ENCODE measurements around the gene CDHR3.
"Not testable (repeated sequence)": the region's sequence is repeated elsewhere in the genome, so short reads cannot be mapped to it uniquely, and the experiment has no call there.

CDHR3 gene

GRCh38 chr7:105955651-105956466 is 7.2 kb upstream of the CDHR3 start:
- not testable (repeated sequence) for H3K4me3 ChIP-seq (ENCODE audit: low read depth, low read length)

- H3K4me3 ChIP-seq (ENCODE audit: low read depth, low read length) = no peak overlapping the region
Measured at GRCh38 chr7:105958012-105958411, 5.1 kb upstream of the CDHR3 start.

- no peak overlapping the region for H3K4me3 ChIP-seq (ENCODE audit: low read depth, low read length)
Measured at GRCh38 chr7:105962353-105962752, 711 bp upstream of the CDHR3 start.

GRCh38 chr7:105971845-105972244 is 8.8 kb downstream of the CDHR3 start:
- H3K4me3 ChIP-seq (ENCODE audit: low read depth, low read length) = no peak overlapping the region

- H3K4me3 ChIP-seq (ENCODE audit: low read depth, low read length) = no peak overlapping the region
Measured at GRCh38 chr7:105972276-105972675, 9.2 kb downstream of the CDHR3 start.

DNA sequence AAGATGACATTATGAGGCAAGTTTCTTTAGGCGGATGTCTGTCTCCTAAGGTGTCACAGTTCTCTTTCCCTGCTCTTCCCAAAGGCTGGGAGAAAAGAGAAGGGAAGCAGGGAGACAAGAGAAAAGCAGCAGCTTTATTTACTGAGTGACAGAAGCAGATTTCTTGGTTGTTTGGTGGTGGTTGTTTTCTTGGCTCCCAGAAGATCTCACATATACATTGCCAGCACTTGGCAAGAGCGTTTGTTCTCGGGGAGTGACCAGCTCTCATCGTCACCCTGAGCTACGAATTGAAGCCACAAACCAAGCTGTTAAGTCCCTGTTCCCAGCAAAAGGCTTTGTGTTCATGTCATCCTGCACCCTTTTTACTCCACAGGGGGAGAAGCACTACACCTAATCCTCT is 11.4 kb downstream of the CDHR3 start:
- H3K4me3 ChIP-seq (ENCODE audit: low read depth, low read length) = no peak overlapping the region

GRCh38 chr7:105975770-105976417 is 12.8 kb downstream of the CDHR3 start:
- H3K4me3 ChIP-seq (ENCODE audit: low read depth, low read length) = no peak overlapping the region

GRCh38 chr7:105976868-105977267 is 13.8 kb downstream of the CDHR3 start:
- H3K4me3 ChIP-seq (ENCODE audit: low read depth, low read length) = no peak overlapping the region

GRCh38 chr7:105978035-105978434 is 15.0 kb downstream of the CDHR3 start:
- H3K4me3 ChIP-seq (ENCODE audit: low read depth, low read length) = no peak overlapping the region

DNA sequence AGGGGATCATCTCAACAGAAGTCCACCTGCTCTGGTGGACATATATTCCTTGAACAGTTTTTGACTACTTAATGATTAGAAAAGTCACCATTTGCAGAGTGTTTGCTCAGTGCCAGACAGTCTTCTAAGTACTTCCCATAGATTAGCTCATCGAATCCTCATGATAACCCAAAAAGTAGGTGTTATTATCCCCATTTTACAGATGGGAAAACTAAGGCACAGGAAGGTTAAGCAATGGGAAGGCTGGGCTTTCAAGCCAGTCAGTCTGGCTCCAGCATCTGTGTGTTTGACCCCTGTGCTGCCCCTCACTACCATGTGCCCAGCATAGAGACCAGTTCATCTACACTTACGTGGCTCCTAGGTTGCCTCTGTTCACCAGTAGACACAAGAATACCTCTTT is 15.9 kb downstream of the CDHR3 start:
- H3K4me3 ChIP-seq (ENCODE audit: low read depth, low read length) = no peak overlapping the region

DNA sequence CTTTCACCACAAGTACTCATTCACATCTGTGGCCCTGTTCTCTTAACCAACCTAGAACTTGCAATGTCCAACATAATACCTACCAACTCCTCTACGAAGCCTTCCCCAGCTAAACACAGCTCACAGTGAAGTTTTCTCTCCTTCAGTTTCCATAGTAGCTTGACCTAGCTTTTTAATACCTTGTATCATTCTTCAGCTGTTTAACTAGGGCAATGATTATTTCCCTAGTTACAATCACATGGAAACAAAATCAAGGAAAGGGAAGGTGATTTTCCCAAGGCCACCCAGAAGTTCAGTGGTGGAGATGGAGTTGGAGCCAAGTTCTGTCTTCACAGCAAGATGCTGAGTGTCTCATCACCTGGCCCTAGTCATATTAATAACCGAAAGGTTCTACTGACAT is 16.3 kb downstream of the CDHR3 start:
- no peak overlapping the region for H3K4me3 ChIP-seq (ENCODE audit: low read depth, low read length)

DNA sequence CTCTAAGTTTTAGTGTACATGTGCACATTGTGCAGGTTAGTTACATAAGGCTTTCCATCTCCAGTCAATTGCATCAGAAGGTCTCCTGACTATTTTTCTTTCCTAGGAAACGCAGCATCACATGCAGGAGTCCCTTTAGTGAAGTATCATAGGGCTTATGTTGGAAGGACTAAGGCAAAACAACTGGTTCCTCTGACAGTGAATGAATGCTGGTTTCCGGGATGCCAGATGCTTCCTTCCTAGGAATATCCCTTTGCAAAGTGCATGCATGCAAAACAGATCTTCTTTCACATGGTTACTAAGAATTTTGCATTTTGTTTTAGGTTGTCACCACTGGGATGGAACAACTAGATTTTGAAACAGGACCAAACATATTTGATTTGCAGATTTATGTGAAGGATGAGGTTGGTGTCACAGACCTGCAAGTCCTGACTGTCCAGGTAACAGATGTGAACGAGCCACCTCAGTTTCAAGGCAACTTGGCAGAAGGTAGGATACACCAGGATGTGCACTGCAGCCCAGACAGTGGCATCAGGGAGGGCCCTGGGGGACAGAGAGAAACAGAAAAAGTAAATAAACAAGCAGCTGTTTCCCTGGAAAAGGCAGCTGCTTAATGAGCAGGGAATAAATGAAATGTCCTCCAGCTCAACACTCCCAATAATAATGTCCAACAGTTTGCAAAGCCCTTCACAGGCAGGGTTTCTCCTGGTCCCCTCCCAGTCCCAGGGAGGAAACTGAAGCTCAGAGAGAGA is 17.8 kb downstream of the CDHR3 start:
- no peak overlapping the region for H3K4me3 ChIP-seq (ENCODE audit: low read depth, low read length)

GRCh38 chr7:105982388-105982787 is 19.3 kb downstream of the CDHR3 start:
- no peak overlapping the region for H3K4me3 ChIP-seq (ENCODE audit: low read depth, low read length)

DNA sequence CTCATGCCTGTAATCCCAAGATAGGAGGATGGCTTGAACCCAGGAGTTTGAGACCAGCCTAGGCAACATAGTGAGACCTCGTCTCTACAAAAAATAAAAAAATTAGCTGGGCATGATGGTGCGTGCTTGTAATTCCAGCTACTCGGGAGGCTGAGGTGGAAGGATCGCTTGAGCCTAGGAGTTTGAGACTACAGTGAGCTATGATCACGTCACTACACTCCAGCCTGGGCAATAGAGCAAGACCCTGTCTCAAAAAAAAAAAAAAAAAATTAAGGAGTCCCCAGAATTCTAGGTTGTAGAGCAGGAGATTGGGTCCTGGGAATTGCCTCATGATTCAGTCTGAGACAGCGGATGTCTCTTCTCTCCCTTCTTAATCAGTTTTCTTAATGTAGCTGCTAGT is 21.7 kb downstream of the CDHR3 start:
- H3K4me3 ChIP-seq (ENCODE audit: low read depth, low read length) = not testable (repeated sequence)

DNA sequence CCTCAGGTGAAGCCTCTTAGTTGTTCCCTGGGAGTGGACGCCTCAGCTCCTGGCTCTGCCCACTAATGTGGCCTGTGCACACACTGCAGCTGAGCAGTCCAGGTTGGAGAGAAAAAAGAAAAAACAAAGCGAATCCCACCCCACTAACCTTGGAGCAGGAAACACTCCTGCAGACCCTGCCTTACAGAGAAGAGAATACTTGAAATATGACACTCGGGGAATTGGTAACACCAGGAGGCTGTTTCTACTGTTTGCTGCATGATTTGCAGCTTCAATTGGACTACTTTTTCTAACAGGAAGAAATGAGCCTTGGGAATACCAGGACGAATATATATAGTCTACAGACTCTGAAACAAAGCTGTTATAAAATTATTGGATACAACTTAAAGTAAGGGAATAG is 22.2 kb downstream of the CDHR3 start:
- no peak overlapping the region for H3K4me3 ChIP-seq (ENCODE audit: low read depth, low read length)

- no peak overlapping the region for H3K4me3 ChIP-seq (ENCODE audit: low read depth, low read length)
Measured at GRCh38 chr7:105985672-105986215, 22.7 kb downstream of the CDHR3 start.

DNA sequence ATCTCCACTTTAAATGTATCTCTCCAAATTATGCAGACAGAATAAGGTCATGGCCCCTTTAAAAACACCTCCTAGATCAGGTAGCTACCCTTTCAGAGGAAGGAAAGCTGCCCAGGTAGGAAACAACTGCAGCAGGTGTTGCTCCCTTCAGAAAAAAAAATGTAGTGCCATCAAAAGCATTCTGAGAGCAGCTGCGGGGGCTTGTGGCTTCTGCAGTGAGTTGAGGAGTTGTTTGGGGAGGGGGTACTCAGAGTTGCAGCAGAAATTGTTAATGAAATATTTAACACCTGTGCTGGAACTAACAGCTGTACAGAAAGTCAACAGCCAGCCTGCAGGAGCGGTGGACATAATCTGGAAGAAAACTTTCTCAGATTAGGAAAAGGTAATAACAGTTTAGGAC is 24.0 kb downstream of the CDHR3 start:
- H3K4me3 ChIP-seq (ENCODE audit: low read depth, low read length) = no peak overlapping the region

DNA sequence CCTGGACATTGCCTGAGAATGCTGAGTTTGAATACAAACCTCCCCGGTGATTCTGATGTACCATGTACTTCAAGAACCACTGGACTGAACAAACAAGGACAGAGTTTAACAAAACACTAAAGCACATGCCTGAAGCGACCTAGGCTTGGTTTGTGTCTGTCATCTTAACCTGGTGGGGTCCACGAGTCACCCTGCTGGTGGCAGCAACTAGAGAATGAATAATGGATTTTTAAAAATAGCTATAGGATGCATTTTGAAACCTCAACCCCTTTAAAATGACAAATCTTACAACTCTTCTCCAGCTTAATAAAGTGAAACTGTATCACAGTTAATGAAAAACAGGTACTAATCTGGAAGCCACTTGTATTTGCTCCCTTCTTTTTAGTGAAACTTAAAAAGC is 25.2 kb downstream of the CDHR3 start:
- H3K4me3 ChIP-seq (ENCODE audit: low read depth, low read length) = no peak overlapping the region

DNA sequence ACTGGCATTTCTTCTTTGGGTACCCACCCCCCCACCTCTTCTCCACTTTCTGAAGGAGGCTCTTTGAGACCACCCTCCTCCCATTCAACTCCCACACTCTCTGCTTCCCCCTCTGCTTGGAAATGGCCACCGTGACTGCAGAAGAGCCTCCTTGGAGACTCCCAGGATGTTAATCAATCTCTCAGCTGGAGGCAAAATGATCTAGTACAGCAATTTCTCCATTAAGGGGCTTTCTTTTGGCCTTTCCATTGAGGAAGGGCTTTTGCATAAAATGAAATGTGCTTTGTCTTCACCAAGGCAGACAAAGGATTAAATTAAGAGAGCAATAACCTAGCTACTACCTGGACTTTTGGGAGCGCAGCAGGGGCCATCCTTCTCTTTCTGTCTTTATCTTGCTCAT is 26.1 kb downstream of the CDHR3 start:
- no peak overlapping the region for H3K4me3 ChIP-seq (ENCODE audit: low read depth, low read length)

GRCh38 chr7:105989686-105990085 is 26.6 kb downstream of the CDHR3 start:
- H3K4me3 ChIP-seq (ENCODE audit: low read depth, low read length) = no peak overlapping the region

DNA sequence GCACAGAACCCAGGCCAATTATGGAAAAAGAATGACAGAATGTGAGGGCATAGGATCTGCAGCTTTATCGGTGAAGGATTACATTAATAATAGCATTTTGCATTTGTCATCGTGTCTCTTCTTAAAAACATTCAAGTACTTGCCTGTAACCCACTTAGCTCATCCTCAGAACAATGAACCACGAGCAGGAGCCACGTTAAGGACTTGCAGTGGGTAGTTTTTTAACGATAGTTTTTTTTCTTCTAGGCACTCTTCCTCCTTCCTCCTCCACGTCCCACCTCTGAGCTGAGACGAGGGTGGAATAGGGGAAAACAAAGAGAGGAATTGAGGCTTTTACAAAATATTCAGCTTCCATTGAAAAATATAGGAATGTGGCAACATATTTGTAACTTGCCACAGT is 27.1 kb downstream of the CDHR3 start:
- H3K4me3 ChIP-seq (ENCODE audit: low read depth, low read length) = no peak overlapping the region

Measured in iPS-11a (cell line).